Endodermal cell (in vitro differentiated cells): ENCODE measurements around the gene WDR76. TPM values are rescaled to one million over a fixed set of nuclear protein-coding genes. Genes with fewer than 3 reads are reported as not detected.
"Not testable (repeated sequence)": the region's sequence is repeated elsewhere in the genome, so short reads cannot be mapped to it uniquely, and the experiment has no call there.

ENCODE experiments used
- DNase-seq: peaks from one replicate; pipeline ENCODE4 v3.0.0-alpha.2; 2017
- H3K27ac ChIP-seq: 2 replicates; pipeline ENCODE4 v1.5.1; 2013; ENCODE audit warnings: mild to moderate bottlenecking, low read depth, low read length, moderate library complexity
- H3K27me3 ChIP-seq: 2 replicates; pipeline ENCODE4 v1.6.1; 2013; ENCODE audit warnings: mild to moderate bottlenecking, low read length, moderate library complexity; ENCODE audit not compliant: insufficient read depth, control insufficient read depth, poor library complexity, severe bottlenecking
- H3K36me3 ChIP-seq: 2 replicates; pipeline ENCODE4 v1.7.0; 2013; ENCODE audit warnings: mild to moderate bottlenecking, low read length, moderate library complexity; ENCODE audit not compliant: control insufficient read depth, insufficient read depth
- H3K4me1 ChIP-seq: one replicate; pipeline ENCODE4 v1.7.0; 2013; ENCODE audit warnings: low read length; ENCODE audit not compliant: control insufficient read depth, insufficient read depth
- H3K4me3 ChIP-seq: 2 replicates; pipeline ENCODE4 v1.5.1; 2013; ENCODE audit warnings: mild to moderate bottlenecking, low read length, moderate library complexity
- H3K9ac ChIP-seq: 2 replicates; pipeline ENCODE4 v1.6.1; 2013; ENCODE audit warnings: mild to moderate bottlenecking, low read length, moderate library complexity; ENCODE audit not compliant: poor library complexity, severe bottlenecking; ENCODE audit errors: extremely low read depth
- H3K9me3 ChIP-seq: 2 replicates; pipeline ENCODE4 v1.6.1; 2013; ENCODE audit warnings: mild to moderate bottlenecking, low read length, moderate library complexity; ENCODE audit not compliant: control insufficient read depth
- H3K27ac Mint-ChIP-seq: 2 replicates; pipeline ENCODE4 v1.8.0; 2020; ENCODE audit warnings: mixed read lengths
- H3K27me3 Mint-ChIP-seq: 2 replicates; pipeline ENCODE4 v1.8.0; 2021; ENCODE audit warnings: mild to moderate bottlenecking, mixed read lengths; ENCODE audit not compliant: insufficient read depth
- H3K36me3 Mint-ChIP-seq: 2 replicates; pipeline ENCODE4 v1.8.0; 2020; ENCODE audit warnings: low read depth, mixed read lengths
- H3K4me1 Mint-ChIP-seq: 2 replicates; pipeline ENCODE4 v1.8.0; 2020; ENCODE audit warnings: mixed read lengths
- H3K4me3 Mint-ChIP-seq: 2 replicates; pipeline ENCODE4 v1.8.0; 2020; ENCODE audit warnings: mild to moderate bottlenecking, moderate library complexity, mixed read lengths
- H3K9me3 Mint-ChIP-seq: 2 replicates; pipeline ENCODE4 v1.8.0; 2020; ENCODE audit warnings: mild to moderate bottlenecking, mixed read lengths
- WGBS, 2 experiments: methylation state at CpG; one replicate each; pipeline versions ENCODE4 v1.1.5 to v1.1.7; 2013; ENCODE audit warnings: missing lambda C conversion rate in 2 of 2, mixed read lengths in 1 of 2; ENCODE audit not compliant: insufficient coverage in 1 of 2, insufficient read length in 1 of 2; 5-methylcytosine and 5-hydroxymethylcytosine counted together
- total RNA-seq, 2 donors: library from RNA; stranded (reverse); fragmentation: NEBNext Ultra II Directional in 1 of 2; extraction: Animal tissue kit (Norgen Biotek cat#: 25700) in 1 of 2; gene quantifications; 2 replicates in 1 of 2; 3 replicates in 1 of 2; pipeline ENCODE4 v1.2.1, GENCODE V29; 2021
- TF ChIP-seq, protein P1 (sequence below): fragments of 200-600 bp; sonication (generic); conservative IDR thresholded peaks from 2 replicates; pipeline ENCODE4 v1.5.0; 2021; ENCODE audit warnings: antibody characterized with exemption, mild to moderate bottlenecking

Gene WDR76
- total RNA-seq, 2 donors from 2014 or later, result 22.6 to 34.4 TPM

DNA sequence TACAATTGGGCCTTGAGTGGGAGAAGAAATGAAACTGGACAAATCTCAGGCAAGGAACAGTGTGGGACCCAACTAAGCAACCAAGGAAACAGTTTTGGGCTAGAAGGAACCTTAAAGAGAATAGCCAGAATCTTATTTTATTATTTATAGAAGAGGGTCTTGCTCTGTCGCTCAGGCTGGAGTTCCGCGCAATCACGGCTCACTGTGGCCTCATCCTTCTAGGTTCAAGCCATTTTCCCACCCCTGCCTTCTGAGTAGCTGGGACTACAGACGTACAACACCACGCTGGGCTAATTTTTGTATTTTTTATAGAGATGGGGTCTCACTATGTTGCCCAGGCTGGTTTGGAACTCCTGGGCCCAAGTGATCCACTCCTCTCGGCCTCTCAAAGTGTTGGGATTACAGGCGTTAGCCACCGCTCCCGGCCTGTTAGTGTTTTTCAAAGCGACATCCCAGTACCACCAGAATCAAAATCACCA is 734 bp upstream of the WDR76 start:
- peaks cover 17% of the 10 kb centered on the region for H3K36me3 Mint-ChIP-seq
- no peaks in the 10 kb centered on the region for H3K4me1 ChIP-seq
- peak overlapping the region; percentile 73 for H3K4me3 ChIP-seq
- WGBS, 2 experiments, result 98 to 100% methylated on average over 5 to 11 of the region's 11 CpGs
- peaks cover 4% of the 10 kb centered on the region for H3K9me3 Mint-ChIP-seq
- peaks cover 3% of the 10 kb centered on the region for H3K27me3 Mint-ChIP-seq
- TF ChIP-seq, protein P1, sequence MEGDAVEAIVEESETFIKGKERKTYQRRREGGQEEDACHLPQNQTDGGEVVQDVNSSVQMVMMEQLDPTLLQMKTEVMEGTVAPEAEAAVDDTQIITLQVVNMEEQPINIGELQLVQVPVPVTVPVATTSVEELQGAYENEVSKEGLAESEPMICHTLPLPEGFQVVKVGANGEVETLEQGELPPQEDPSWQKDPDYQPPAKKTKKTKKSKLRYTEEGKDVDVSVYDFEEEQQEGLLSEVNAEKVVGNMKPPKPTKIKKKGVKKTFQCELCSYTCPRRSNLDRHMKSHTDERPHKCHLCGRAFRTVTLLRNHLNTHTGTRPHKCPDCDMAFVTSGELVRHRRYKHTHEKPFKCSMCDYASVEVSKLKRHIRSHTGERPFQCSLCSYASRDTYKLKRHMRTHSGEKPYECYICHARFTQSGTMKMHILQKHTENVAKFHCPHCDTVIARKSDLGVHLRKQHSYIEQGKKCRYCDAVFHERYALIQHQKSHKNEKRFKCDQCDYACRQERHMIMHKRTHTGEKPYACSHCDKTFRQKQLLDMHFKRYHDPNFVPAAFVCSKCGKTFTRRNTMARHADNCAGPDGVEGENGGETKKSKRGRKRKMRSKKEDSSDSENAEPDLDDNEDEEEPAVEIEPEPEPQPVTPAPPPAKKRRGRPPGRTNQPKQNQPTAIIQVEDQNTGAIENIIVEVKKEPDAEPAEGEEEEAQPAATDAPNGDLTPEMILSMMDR, result no peak
- no peak for DNase-seq
- peak overlapping the region; percentile 69 for H3K4me3 Mint-ChIP-seq
- no peak overlapping the region for H3K27ac Mint-ChIP-seq
- H3K9me3 ChIP-seq, result peaks cover 7% of the 10 kb centered on the region
- H3K27me3 ChIP-seq, result no peaks in the 10 kb centered on the region
- no peak overlapping the region for H3K27ac ChIP-seq
- H3K36me3 ChIP-seq, result peaks cover 12% of the 10 kb centered on the region
- H3K4me1 Mint-ChIP-seq, result no peaks in the 10 kb centered on the region
- H3K9ac ChIP-seq, result no peak overlapping the region

DNA sequence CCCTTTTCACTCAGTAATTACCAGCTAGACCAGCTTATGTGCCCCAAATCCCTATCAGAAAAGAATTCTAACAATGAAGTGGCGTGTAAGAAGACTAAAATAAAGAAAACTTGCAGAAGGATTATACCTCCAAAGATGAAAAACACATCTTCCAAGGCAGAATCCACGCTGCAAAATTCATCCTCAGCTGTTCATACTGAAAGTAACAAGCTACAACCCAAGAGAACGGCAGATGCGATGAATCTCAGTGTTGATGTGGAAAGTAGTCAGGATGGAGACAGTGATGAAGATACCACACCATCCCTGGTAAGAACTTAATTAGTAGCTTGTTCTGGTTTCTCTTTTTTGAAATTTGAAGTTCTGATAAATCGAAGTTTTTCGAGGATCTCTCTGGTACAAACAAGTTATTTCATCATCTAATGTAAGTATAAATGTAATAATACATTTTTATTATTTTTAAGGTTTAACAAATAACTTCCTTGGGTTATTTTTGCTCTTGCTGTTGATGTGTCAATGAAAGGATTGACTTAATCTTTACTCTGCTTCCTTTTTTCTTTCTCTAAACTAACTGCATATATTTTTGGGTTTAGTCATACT is 1.4 kb downstream of the WDR76 start:
- peak overlapping the region; percentile 69 for H3K4me3 Mint-ChIP-seq

DNA sequence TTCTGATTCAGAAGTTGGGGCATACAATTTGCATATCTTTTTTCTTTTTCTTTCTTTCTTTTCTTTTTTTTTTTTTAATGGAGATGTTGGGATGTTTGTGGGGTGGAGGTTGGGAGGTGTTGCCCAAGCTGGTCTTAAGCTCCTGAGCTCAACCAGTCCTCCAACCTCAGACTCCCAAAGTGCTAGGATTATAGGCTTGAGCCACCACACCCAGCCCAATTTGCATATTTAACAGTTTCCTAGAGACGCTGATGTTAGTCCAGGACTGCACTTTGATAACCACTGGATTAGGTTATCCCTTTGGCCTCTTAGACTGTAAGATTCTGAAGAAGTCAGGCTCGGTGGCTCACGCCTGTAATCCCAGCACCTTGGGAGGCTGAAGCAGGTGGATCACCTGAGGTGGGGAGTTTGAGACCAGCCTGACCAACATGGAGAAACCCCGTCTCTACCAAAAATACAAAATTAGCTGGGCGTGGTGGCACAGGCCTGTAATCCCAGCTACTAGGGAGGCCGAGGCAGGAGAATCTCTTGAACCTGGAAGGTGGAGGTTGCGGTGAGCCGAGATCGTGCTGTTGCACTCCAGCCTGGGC is 3.2 kb downstream of the WDR76 start:
- H3K36me3 Mint-ChIP-seq, result peaks cover 17% of the 10 kb centered on the region
- H3K27me3 ChIP-seq, H3K9me3 ChIP-seq, H3K36me3 ChIP-seq, H3K4me1 ChIP-seq, H3K27me3 Mint-ChIP-seq, H3K4me3 ChIP-seq, H3K27ac Mint-ChIP-seq, H3K9me3 Mint-ChIP-seq, H3K9ac ChIP-seq, DNase-seq, H3K27ac ChIP-seq, H3K4me1 Mint-ChIP-seq, H3K4me3 Mint-ChIP-seq: not testable (repeated sequence)
- 95 to 96% methylated on average over 8 to 9 of the region's 9 CpGs for WGBS, 2 experiments

More for the DNA sequence above, 1.4 kb downstream of the WDR76 start:
- peak overlapping the region; percentile 73 for H3K4me3 ChIP-seq
- no peak overlapping the region for H3K27ac ChIP-seq
- peaks cover 7% of the 10 kb centered on the region for H3K9me3 ChIP-seq
- no peak overlapping the region for H3K9ac ChIP-seq
- H3K36me3 Mint-ChIP-seq, result peaks cover 14% of the 10 kb centered on the region
- no peak overlapping the region for H3K27ac Mint-ChIP-seq
- 90 to 95% methylated on average over 3 to 4 of the region's 6 CpGs for WGBS, 2 experiments
- TF ChIP-seq, protein P1, result no peak
- no peaks in the 10 kb centered on the region for H3K27me3 ChIP-seq
- no peak for DNase-seq
- H3K4me1 ChIP-seq, result no peaks in the 10 kb centered on the region
- H3K27me3 Mint-ChIP-seq, result peaks cover 3% of the 10 kb centered on the region
- H3K36me3 ChIP-seq, result peaks cover 9% of the 10 kb centered on the region
- H3K9me3 Mint-ChIP-seq, result peaks cover 4% of the 10 kb centered on the region
- no peaks in the 10 kb centered on the region for H3K4me1 Mint-ChIP-seq

DNA sequence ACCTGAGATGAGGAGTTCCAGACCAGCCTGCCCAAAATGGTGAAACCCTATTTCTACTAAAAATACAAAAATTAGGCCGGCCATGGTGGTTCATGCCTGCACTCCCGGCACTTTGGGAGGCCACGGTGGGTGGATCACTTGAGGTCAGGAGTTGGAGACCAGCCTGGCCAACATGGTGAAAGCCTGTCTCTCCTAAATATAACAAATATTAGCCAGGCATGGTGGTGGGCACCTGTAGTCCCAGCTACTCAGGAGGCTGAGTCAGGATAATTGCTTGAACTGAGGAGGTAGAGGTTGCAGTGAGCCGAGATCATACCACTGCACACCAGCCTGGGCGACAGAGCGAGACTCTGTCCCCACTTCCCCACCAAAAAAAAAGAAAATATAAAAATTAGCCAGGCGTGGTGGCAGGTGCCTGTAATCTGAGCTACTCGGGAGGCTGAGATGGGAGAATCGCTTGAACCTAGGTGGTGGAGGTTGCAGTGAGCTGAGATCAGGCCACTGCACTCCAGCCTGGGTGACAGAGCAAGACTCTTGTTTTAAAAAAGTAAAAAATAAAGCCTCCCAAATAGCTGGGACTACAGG is 4.0 kb downstream of the WDR76 start:
- peaks cover 14% of the 10 kb centered on the region for H3K36me3 ChIP-seq
- not testable (repeated sequence) for H3K9me3 Mint-ChIP-seq, H3K4me1 Mint-ChIP-seq, H3K4me1 ChIP-seq, H3K27ac Mint-ChIP-seq, H3K9me3 ChIP-seq, H3K27ac ChIP-seq, H3K4me3 ChIP-seq, H3K27me3 ChIP-seq, H3K4me3 Mint-ChIP-seq, H3K9ac ChIP-seq, H3K27me3 Mint-ChIP-seq, DNase-seq
- H3K36me3 Mint-ChIP-seq, result peaks cover 22% of the 10 kb centered on the region
- 87 to 98% methylated on average over 5 to 9 of the region's 9 CpGs for WGBS, 2 experiments

DNA sequence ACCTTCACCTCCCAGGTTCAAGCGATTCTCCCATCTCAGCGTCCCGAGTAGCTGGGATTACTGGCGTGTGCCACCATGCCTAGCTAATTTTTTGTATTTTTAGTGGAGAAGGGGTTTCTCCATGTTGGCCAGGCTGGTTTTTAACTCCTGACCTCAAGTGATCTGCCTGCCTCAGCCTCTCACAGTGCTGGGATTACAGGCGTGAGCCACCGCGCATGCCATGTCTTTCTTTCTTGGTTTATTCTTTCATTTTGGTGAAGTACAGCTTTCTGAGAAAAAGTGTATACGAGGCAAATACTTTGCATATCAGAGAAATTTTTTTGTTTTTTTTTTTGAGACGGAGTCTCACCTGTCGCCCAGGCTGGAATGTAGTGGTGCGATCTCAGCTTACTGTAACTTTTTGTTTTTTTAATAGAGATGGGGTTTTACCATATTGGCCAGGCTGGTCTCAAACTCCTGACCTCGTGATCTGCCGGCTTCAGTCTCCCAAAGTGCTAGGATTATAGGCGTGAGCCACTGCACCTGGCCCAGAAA is 4.8 kb downstream of the WDR76 start:
- H3K27ac ChIP-seq, H3K9me3 Mint-ChIP-seq, H3K27me3 Mint-ChIP-seq, DNase-seq, H3K27me3 ChIP-seq, H3K9me3 ChIP-seq, H3K4me3 Mint-ChIP-seq, H3K9ac ChIP-seq, H3K4me1 ChIP-seq, H3K4me1 Mint-ChIP-seq, H3K27ac Mint-ChIP-seq, H3K4me3 ChIP-seq: not testable (repeated sequence)
- peaks cover 22% of the 10 kb centered on the region for H3K36me3 ChIP-seq
- 95 to 98% methylated on average over 13 to 14 of the region's 14 CpGs for WGBS, 2 experiments
- H3K36me3 Mint-ChIP-seq, result peaks cover 26% of the 10 kb centered on the region
